ENCODE results near the gene CNR1.
"Not testable (repeated sequence)": the region's sequence is repeated elsewhere in the genome, so short reads cannot be mapped to it uniquely, and the experiment has no call there.

The CNR1 gene

DNA sequence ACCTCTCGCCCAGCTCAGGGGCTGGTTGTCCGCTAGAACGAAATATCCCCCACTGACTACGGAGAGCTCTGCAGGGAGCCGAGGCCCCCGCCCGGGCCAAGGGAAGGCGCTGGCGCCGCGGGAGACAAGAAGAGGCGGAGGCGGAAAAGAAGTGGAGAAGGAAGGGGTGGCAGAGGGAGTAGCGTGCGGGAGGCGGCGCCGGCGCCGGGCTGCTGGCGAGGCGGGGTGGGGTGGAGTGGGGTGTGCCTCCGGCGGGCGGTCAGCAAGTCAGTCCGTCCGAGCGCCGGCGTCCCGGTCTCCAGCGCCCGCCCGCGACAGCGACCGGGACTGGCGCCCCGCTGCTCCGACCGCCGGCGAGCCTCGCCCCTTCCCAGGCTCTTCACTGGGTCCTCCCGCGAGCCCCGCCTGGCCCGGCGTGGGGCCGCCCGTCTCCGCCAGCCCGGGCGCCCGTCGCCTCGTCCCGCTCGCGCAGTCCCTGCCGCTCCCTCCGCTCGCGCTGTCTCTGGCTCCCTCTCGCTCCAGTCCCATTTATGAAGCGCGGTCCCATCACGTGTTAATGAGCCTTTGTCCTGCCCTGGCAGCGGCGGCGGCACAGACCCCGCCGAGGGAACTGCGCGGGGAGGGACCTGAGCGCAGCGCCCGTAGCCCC, at the start of gene CNR1:
Gene CNR1 (minus strand): TSS at position 504 of the 649 bp plus-strand sequence. CDS start 21,073 bp downstream, outside the sequence.
- DNase-seq = peak; percentile 53

DNA sequence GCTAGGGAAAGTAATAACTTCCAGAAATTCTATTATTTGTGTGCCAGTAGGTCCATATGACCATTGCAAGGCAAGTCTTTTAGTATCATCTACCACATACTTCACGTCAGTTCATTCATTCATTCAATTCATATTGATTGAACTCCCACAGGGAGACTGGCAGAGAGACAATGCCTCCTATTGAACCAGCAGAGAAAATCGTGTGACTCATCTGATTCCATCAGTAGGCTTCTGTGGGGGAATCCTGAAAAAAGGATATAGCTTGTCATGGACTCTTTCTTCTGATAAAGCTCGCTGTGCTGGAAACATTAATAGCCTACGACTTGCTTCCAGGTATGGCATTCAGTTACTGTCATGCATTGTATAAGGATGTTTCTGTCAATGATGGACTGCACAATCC, 45.3 kb upstream of the CNR1 start:
- DNase-seq = no peak

DNA sequence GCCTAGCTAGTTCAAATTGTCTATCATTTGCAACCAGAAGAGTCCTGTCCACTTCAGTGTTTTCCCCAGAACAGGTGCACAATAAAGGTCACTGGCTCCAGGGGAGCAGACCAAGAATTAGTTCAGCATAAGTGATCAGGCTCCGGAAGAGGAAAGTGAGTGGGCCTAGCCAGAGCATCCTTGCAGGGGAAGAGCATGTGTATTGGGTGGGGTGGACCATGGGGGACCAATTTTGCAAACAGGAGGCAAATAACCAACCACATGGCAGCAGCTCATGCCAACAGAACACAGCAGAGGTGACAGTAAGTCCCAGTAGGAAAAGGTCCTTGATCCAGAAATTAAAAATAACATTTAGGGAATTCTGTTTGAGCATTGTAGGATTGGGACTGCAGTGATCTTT, 43.2 kb upstream of the CNR1 start:
- no peak for DNase-seq

DNA sequence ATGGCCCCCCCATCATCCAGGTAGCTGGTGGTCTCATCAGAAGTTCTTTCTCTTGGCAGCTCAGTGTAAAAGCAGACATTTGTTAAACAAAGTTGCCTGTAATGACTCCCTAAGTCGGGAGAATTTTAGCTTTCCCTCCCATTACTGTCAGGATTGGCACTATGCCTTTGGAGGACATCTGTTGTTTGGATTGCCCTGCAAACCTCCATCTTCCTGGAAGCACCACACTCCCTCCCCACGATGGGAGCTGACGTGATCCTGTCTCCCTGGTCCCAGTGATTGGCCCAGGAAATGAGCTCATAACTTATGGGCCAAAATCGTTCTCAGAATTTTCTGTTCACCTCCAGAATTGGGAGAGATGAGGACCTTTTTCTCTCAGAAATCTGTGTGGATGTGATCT, 42.6 kb upstream of the CNR1 start:
- DNase-seq = no peak

DNA sequence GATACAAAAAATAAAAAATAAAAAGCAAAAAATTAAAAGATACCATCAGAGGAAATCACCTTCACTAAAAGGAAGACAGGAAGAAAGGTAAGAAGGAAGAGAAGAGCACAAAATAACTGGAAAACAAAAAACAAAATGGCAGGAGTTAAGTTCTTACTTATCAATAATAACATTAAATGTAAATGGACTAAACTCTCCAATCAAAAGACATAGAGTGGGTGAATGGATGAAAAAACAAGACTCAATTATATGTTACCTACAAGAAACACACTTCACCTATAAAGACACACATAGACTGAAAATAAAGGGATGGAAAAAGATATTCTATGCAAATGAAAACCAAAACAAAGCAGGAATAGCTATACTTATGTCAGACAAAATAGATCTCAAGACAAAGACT, 35.6 kb upstream of the CNR1 start:
- DNase-seq = not testable (repeated sequence)

DNA sequence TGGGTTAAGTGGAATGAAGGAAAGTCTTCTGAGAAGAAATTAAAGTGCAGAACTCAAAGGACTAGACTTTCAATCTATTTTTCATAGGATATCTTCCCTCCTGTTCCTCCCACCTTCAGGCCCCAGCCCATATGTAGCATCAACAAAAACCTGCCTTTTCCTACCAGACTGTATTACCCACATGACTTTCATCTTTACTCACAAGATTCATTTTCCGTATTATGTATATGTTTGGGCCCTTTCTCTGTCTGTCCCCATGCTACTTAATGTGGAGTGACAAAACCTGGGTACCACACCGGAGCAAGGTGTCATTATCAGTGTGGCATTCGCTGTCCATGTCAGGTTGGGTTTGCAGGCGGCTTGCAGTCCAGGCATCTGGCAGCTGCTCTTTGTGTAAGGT, 18.8 kb upstream of the CNR1 start:
- DNase-seq = no peak

DNA sequence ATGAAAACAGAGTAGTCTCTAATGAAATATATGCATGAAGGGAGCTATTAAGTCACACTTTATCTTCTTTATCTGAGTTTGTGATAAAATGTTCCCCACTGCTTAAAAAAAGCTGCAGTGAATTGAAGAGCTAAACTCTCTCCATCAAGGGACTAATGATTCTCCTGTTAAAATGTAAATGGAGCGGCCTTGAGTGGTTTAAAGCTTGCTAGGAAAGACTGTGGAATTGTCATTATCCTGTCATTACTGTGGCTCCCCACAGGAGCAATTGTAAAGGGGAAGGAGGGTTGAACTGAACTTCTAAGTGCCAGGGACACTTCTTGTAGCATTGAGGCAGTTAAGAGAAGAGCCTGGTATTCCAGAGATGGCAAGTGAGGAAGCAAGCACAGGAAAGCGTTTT, 17.3 kb upstream of the CNR1 start:
- no peak for DNase-seq

DNA sequence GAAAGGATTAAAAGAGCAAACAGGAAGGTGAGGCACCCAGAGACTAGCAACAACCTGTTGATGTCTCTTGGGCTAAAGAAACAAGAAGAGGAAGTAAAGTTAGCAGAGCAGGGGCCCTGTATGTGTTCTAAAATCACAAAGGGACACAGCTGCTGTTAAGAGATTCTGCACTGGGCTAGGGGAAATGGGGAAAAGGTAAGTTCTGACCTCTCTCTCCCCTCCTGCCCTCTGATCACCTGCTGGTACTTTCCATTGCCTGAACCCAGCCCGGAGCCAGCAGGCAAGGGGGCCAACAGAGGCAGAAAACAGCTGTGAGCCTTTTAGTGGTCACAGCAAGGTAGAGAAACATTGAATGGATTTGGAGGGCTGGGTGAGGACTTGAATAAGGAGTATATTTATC, 13.5 kb upstream of the CNR1 start:
- no peak for DNase-seq

DNA sequence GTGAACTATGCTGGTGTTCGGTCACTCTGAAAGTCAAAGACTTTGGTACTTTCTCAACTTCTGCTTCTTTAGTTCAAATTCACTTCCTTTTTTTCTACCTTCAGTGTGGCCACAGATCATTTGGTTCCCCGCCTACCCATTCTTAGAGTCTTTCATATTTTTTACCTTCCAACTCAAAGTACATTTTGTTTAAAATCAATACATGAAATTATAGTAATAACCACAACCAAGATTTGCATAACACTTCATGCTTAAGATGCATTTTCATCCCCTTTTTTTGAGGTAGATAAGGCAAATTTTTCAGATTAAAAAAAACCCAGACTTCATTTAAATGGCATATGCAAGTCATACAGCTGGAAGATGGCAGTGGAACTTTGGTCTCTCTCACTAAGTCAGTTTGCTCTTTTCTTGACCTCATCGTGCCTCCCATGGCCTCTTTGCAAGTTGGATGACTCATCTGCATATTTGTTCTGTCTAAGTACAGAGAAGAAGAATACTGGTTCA, 11.9 kb upstream of the CNR1 start:
- DNase-seq = no peak

DNA sequence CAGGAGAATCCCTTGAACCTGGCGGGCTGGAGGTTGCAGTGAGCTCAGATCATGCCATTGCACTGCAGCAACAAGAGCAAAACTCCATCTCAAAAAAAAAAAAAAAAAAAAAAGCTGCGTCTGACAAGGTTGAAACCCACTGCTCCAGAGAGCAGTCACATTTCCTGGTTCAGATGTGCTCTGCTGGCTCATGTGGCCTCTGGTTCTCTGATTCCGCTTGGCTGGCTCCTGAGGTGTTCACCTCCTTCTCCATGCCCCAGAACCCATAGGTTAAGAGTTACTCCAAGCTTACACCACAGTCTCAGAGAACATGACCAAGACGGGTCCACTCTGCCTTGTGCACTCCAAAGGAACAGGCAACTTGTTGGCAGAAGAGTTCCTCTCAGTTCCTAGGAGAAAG, 8.8 kb upstream of the CNR1 start:
- no peak for DNase-seq

DNA sequence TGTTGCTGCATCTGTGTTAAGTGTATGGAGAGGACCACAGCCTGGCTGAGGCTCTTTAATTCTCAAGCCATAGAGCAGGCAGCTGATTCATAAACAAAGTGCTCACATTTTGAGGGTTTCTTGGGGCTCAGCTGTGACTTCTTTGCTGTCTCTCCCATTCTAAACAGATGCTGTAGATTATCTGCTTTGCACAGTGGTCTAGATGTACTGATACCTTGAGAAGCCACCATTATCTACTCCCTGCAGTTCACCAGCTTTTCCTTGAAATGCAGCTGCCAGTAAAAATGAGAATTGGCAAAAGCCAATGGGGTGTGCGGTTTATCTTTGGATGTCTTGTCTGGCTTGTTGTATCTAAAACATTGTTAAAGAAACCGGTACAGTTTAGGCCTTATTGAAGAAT, 5.2 kb upstream of the CNR1 start:
- DNase-seq = no peak

DNA sequence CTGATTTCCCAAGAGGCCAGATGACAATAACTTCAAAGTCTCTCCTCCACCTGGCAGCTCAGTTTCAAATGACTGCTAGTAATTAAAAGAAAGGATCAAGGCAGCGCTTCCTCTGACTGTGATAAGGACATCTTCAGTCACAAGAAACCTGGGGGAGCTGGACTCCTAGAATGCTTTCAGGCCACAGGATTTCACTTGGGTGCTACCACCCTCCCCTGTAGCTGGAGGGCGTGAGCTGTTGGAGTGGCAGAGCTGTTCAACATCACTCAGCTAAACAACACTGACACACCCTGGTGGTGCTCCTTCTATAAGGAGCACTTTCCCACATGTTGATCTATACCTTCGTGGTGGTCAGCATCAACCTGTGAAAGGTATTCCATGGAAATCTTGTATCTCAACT, 2.2 kb upstream of the CNR1 start:
- DNase-seq = no peak

DNA sequence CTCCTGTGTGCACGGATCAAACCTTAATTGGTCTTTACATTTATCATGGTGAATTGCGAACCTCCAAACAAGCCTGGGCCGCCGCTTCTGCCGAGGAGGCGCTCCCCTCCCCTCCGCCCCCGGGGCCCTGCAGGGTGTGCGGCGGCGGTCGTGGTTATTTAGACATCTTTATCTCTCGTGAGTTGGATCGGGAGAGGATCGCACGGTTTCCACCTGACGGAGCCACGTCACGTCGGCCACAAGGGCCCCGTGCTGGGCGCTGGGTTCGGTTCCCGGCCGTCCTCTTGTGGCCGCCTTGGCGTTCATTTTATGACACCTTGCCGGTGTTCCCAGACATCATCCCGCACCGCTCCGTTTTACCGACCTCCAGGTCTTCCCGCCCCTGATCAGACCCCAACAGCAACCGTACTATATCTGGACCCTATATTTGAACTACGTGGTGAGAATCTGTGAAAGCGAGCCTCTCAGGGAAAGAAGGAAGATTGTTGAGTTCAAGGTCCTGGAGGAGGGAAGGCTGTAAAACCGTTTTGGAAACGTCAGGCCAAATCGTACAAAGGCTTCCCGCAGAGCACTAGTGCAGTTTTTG, 1.3 kb upstream of the CNR1 start:
- DNase-seq = no peak

DNA sequence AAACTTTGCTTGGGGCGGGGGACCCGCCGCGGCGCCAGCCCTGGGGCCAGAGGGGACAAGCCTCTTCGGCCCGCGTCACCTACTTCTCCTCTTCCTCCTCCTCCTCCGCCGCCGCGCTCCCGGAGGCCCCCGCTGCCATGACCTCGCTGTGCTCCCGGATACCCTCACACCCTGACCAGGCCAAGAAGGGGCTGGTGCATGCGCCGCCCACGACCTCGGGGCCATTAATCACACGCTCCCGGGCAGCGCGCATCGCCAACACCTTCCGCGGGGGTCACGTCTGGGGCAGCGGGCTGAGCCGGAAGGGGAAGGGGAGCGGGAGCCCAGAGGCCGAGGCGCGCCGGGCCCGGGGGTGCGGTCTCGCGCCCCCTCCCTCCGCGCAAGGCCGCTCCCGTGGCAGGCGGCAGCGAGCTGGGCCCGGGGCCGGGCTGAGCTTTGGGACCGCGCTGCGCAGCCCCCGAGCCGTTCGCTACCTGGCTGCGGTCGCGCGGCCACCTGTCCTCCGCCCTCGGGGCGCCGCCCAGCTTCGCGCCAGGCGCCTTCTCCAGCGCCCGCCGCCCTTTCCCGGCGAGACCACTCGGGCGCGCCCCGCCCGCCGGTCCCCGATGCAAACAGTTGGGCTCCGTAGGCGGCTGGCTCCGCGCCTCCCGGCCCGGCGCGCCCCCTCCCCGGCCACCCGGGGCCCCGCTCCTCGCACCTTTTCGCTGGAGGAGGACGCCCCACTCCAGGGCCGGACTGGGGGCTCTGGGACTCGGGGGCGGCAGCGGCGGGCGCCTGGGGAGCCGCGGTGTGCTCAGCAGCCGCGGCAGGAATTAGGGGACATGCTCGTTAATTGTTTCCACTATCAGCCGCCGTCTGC, 575 bp upstream of the CNR1 start:
- DNase-seq = peak; percentile 42

DNA sequence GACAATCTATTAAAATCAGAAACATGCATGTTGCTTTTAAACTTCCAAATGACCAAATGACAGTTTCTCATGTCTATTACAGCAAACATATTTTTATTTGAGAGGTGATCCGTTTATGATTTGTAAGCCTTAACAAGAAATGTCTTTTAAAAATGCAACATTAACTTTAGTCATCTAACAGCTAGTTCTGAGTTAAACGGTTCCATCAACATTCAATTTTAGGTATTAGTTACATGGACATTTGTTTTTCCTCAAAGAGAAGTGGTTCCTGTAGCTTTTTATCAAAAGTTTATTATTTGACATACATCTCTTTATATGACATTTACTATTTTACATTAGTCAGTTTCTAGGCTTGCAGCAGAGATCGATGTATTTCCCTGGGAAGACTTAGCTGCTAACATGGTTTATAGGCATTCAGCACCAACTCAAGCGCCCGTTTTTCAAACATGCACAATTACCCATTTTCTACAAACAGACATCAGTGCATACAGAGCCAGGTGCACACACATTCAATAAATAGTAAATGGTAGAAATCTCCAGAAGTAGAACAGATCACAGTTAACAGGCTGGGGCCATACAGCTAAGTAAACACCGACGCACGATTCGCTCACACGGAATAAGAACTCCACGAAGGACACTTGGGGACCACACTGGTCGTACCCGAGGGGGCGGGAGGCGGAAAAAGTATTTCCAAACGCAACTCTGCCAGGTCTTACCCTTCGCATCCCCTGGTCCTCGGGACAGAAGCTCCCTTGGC, 882 bp downstream of the CNR1 start:
- DNase-seq = peak; percentile 22

DNA sequence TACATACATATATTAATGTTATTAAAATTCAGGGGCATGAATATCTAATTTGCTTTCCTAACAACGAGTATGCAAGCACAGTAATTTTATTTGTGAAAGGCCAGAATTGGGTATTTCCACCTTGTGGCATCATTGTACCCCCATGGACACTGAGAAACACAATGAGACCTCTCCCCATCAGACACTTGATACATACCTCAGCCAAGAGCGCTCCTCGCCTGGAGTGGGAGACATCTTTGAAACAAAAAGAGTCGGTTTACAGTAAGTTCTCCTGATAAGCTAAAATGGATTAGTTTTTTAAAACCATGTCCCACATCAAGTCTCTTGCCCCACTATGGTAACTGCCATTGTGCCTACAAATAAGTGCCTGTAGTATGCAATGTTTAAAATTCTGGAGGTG, 2.1 kb downstream of the CNR1 start:
- DNase-seq = no peak

DNA sequence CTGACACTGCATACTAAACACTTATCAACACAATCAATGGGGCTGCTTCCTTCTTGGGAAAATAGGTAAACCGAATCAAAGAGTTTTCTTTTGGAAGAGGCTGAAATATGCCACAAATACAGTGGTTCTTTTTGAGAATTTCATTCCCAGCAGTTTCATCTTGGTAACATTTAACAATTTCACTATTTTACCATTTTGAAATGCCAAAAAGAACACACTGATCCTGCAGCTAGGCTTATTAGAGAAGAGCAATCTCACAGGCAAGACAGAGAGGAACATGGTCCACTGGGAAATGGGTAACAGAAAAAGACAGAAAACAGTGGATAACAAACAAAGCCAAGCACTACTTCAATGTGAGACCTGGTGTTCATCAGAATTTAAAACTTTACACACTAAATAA, 2.5 kb downstream of the CNR1 start:
- no peak for DNase-seq

DNA sequence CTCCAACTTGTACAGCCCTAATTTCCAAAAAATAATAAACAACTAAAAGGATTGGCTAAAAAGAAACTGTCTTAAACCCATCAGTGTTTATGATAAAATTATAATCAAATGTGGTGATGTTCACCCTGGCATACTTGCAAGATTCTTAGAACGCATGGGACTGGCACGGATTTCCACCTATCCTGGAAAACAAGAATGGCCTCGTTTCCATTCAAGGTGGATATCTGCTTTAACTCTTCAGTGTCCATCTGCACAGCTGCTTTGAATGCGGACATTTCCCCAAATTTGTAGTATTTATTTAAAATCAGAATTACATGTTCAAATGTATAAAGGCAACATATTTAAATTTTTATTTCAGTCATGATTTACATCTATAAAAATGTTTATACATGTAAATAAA, 4.2 kb downstream of the CNR1 start:
- DNase-seq = no peak

DNA sequence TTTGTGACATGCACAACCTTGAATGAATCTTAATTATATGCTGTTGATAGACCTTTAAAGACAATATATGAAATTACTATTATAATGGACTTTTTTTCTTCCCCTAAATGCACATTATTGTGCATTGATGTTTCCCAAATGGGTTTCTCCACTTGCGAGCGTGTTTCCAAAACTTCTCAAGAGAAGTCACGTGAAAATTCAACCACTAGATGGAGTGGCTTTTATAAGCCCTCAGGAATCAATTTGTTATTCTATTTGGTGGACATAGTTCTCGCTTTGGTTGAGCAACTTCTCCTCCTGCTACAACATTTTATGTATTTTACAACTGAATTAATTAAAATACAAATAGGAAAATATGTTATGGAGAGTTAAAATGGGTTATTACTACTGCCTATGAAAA, 9.0 kb downstream of the CNR1 start:
- DNase-seq = no peak

DNA sequence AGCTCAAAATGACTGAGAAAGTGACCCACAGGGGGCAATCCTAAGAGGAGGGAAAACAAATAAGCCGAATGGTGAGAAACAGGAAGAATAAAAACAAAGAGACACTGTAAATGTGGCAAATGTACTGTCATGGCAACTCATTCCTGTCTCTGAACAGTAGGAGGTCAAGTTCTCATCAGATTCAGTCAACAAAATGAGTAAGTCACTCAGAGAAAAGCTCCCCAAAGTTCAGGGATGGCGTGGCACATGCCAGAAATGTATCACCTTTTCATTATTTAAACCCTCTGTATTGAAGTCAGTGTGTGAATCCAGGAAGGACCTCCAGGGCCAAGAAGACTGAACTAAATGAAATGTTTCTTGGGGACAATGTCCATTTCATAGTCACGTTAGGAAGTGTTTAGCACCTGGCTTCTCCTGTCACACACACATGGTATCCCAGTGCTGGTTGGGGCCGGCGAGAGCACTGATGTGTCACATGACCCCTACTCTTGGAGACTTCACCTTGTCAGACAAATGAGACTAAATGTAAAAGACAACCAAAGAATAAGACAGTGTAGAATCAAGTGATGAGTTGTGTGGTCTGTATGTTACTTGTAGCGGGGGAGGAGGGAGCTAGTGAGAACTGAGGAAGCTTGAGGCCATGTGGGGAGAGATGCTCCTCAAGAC, 20.7 kb downstream of the CNR1 start:
- no peak for DNase-seq

DNA sequence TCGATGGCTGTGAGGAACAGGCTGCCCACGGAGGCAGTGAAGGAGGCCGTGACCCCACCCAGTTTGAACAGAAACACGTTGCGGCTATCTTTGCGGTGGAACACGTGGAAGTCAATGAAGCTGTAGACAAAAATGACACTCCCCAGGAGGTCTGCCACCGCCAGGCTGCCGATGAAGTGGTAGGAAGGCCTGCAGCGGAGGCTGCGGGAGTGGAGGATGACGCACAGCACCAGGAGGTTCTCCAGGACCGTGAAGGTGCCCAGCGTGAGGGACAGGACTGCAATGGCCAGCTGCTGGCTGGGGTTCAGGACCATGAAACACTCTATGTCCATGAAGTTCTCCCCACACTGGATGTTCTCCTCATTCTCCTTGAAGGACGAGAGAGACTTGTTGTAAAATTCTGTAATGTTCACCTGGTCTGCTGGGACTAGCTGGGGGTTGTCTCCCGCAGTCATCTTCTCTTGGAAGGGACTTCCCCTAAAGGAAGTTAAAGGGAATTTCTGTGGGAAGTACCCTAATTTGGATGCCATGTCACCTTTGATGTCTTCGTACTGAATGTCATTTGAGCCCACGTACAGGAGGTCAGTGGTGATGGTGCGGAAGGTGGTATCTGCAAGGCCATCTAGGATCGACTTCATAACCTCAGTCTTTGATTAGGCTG, 21.4 kb downstream of the CNR1 start:
- DNase-seq = no peak

Measured in NCI-H146 (cell line).